T-helper 17 cell (primary cell): ENCODE measurements around the gene VAV3. TPM values are rescaled to one million over a fixed set of nuclear protein-coding genes. Genes with fewer than 3 reads are reported as not detected.

Source experiments
- ATAC-seq: fragments of 150-1000 bp; cut with Tn5 transposase; 2 replicates; pipeline ENCODE4 v1.10.0; 2021; ENCODE audit warnings: mild to moderate bottlenecking, moderate library complexity
- DNase-seq, 3 donors: peaks; one replicate each; pipeline versions ENCODE4 v3.0.0 to v3.0.0-alpha.2; 2020 to 2021
- H3K9me3 ChIP-seq: one replicate; pipeline ENCODE4 v1.7.0; 2013; ENCODE audit warnings: low read length, mild to moderate bottlenecking; ENCODE audit not compliant: control insufficient read depth, poor library complexity, severe bottlenecking
- H3K27ac Mint-ChIP-seq: one replicate; pipeline ENCODE4 v1.8.0; 2022; ENCODE audit warnings: mild to moderate bottlenecking, moderate library complexity, mixed read lengths
- H3K27me3 Mint-ChIP-seq: one replicate; pipeline ENCODE4 v1.8.0; 2022; ENCODE audit warnings: mixed read lengths
- H3K36me3 Mint-ChIP-seq: one replicate; pipeline ENCODE4 v1.8.0; 2022; ENCODE audit warnings: low read depth, mixed read lengths
- H3K4me1 Mint-ChIP-seq: one replicate; pipeline ENCODE4 v1.8.0; 2022; ENCODE audit warnings: mild to moderate bottlenecking, mixed read lengths
- H3K4me3 Mint-ChIP-seq: one replicate; pipeline ENCODE4 v1.8.0; 2022; ENCODE audit warnings: mild to moderate bottlenecking, moderate library complexity, mixed read lengths
- total RNA-seq, 4 donors: library from RNA in 2 of 4; stranded (reverse) in 2 of 4; gene quantifications; one replicate each; pipeline ENCODE4 v1.2.3 and lab custom pipeline; 2022 to 2026

VAV3 gene
- total RNA-seq, 2 donors from 2014 or later: 10.6 to 11.0 TPM

GRCh38 chr1:107526524-107527198, 438.3 kb downstream of the VAV3 start:
- Mint-ChIP-seq H3K36me3 (peaks cover 3% of the 10 kb centered on the region), H3K4me1 (no peaks in the 10 kb centered on the region), H3K27ac (no peak overlapping the region), H3K27me3 (peaks cover 45% of the 10 kb centered on the region), H3K4me3 (no peak overlapping the region)
- ATAC-seq: no peak
- no peaks in the 10 kb centered on the region for H3K9me3 ChIP-seq
- DNase-seq: no peak

- H3K36me3 Mint-ChIP-seq: peaks cover 3% of the 10 kb centered on the region
- H3K9me3 ChIP-seq: no peaks in the 10 kb centered on the region
- H3K4me1 Mint-ChIP-seq: no peaks in the 10 kb centered on the region
- no peak overlapping the region for H3K27ac Mint-ChIP-seq
- ATAC-seq (no peak), DNase-seq (no peak)
- H3K4me3 Mint-ChIP-seq: no peak overlapping the region
- H3K27me3 Mint-ChIP-seq: peaks cover 39% of the 10 kb centered on the region
These were observed 439.0 kb downstream of the VAV3 start for GRCh38 chr1:107525961-107526360.

DNA sequence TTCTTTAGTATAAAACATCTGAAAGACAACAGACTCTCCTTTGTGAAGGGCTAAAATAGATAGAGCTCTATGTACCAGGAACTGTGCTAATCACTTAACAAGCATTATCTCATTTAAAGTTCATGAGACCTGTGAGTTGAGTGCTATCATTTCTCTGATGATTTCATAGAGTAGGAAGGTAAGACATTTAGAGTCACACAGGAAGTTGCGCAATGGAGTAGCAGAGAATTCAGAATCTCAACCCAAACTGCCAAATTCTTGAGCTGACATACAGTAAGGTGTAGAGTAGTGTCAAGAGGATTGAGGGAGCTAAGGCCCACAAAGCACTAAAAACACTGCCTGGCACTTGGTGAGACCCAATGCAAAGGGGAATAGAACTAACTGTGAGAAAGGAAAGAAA, 439.8 kb downstream of the VAV3 start:
- H3K4me3 Mint-ChIP-seq: no peak overlapping the region
- H3K36me3 Mint-ChIP-seq: peaks cover 3% of the 10 kb centered on the region
- H3K27ac Mint-ChIP-seq: no peak overlapping the region
- no peak for DNase-seq
- H3K27me3 Mint-ChIP-seq: peaks cover 32% of the 10 kb centered on the region
- no peaks in the 10 kb centered on the region for H3K4me1 Mint-ChIP-seq
- no peaks in the 10 kb centered on the region for H3K9me3 ChIP-seq
- ATAC-seq: no peak

GRCh38 chr1:107524301-107524700, 440.7 kb downstream of the VAV3 start:
- H3K36me3 Mint-ChIP-seq: peaks cover 3% of the 10 kb centered on the region
- peaks cover 26% of the 10 kb centered on the region for H3K27me3 Mint-ChIP-seq
- no peak overlapping the region for H3K4me3 Mint-ChIP-seq
- no peaks in the 10 kb centered on the region for H3K9me3 ChIP-seq
- ATAC-seq: no peak
- H3K27ac Mint-ChIP-seq: no peak overlapping the region
- no peaks in the 10 kb centered on the region for H3K4me1 Mint-ChIP-seq
- no peak for DNase-seq

DNA sequence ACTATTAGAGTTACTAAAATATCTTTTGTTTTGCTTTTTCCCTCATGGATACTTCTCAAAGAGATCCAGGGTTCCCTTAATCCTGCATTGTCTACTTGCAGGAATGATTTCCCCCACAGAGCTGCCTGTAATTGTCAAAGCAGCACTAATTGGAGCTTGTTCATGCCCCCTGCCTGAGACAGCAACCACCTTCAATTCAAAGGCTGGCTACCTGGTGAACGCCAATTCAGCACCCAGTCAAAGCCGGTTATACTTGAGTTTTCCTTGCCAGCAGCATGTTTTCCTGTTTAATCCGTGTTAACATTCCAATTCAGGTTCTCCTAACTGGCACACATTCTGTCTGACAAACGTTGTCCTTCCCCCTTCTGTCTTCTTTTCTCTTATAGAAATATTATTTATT, 441.2 kb downstream of the VAV3 start:
- Mint-ChIP-seq H3K27ac (no peak overlapping the region), H3K36me3 (peaks cover 3% of the 10 kb centered on the region), H3K4me1 (no peaks in the 10 kb centered on the region), H3K27me3 (peaks cover 22% of the 10 kb centered on the region), H3K4me3 (no peak overlapping the region)
- no peak for ATAC-seq
- H3K9me3 ChIP-seq: no peaks in the 10 kb centered on the region
- no peak for DNase-seq

DNA sequence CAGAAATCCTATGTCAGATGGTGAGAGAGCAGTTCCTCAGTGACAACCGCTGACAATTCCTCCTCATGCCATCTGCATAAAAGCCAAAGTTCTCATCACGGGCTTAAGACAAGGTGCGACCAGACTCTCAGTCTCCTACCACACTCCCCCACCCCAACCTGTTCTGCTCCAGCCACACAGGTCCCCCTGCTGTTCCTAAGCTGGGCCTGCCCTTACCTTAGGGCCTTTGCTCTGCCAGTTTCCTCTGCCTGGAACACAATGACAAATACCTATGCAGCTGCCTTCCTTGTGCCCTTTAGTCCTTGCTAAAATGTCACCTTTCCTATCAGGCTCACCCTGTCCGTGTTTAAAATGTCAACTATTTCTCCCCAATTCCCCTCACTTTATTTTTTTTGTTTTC, 441.9 kb downstream of the VAV3 start:
- peaks cover 3% of the 10 kb centered on the region for H3K36me3 Mint-ChIP-seq
- H3K4me1 Mint-ChIP-seq: no peaks in the 10 kb centered on the region
- H3K9me3 ChIP-seq: no peaks in the 10 kb centered on the region
- no peak overlapping the region for H3K4me3 Mint-ChIP-seq
- ATAC-seq: no peak
- peaks cover 15% of the 10 kb centered on the region for H3K27me3 Mint-ChIP-seq
- no peak for DNase-seq
- no peak overlapping the region for H3K27ac Mint-ChIP-seq

Other genes with a start within 250 kb of the VAV3 start
- gene SLC25A24, start 235.2 kb upstream of the VAV3 start, total RNA-seq: 10 to 100 TPM; 14.1 to 14.6 TPM